Ishikawa (cell line): ENCODE measurements around the gene ATP6V1F.

Experiments
- CEBPB ChIP-seq: IDR thresholded peaks from 2 replicates; pipeline ENCODE4 v1.6.1; 2012
- CREB1 ChIP-seq: IDR thresholded peaks from 2 replicates; pipeline ENCODE4 v1.6.1; 2012; ENCODE audit warnings: low read depth
- EGR1 ChIP-seq: IDR thresholded peaks from 2 replicates; pipeline ENCODE4 v1.6.1; 2012
- EP300 ChIP-seq: IDR thresholded peaks from 2 replicates; pipeline ENCODE4 v1.6.1; 2012; ENCODE audit warnings: borderline replicate concordance
- FOXM1 ChIP-seq: IDR thresholded peaks from 2 replicates; pipeline ENCODE4 v1.6.1; 2012; ENCODE audit warnings: low read depth, borderline replicate concordance
- NFIC ChIP-seq: IDR thresholded peaks from 2 replicates; pipeline ENCODE4 v1.6.1; 2012
- RAD21 ChIP-seq: IDR thresholded peaks from 2 replicates; pipeline ENCODE4 v1.6.1; 2012; ENCODE audit warnings: low read depth
- TAF1 ChIP-seq: IDR thresholded peaks from 2 replicates; pipeline ENCODE4 v1.6.1; 2012; ENCODE audit warnings: low read depth, mild to moderate bottlenecking
- TCF12 ChIP-seq: IDR thresholded peaks from 2 replicates; pipeline ENCODE4 v1.6.1; 2012; ENCODE audit warnings: low read depth
- TEAD4 ChIP-seq: IDR thresholded peaks from 2 replicates; pipeline ENCODE4 v1.6.1; 2012
- YY1 ChIP-seq: IDR thresholded peaks from 2 replicates; pipeline ENCODE4 v1.6.1; 2012; ENCODE audit warnings: low read depth
- ZBTB7A ChIP-seq: IDR thresholded peaks from 2 replicates; pipeline ENCODE4 v1.6.1; 2012; ENCODE audit warnings: low read depth
- TF ChIP-seq, protein P1 (sequence below): IDR thresholded peaks from 2 replicates; pipeline ENCODE4 v1.6.1; 2012; ENCODE audit warnings: low read depth, mild to moderate bottlenecking
- TF ChIP-seq, protein P2 (sequence below): IDR thresholded peaks from 2 replicates; pipeline ENCODE4 v1.6.1; 2012
- TF ChIP-seq, protein P3 (sequence below): IDR thresholded peaks from 2 replicates; pipeline ENCODE4 v1.6.1; 2012

The ATP6V1F gene

DNA sequence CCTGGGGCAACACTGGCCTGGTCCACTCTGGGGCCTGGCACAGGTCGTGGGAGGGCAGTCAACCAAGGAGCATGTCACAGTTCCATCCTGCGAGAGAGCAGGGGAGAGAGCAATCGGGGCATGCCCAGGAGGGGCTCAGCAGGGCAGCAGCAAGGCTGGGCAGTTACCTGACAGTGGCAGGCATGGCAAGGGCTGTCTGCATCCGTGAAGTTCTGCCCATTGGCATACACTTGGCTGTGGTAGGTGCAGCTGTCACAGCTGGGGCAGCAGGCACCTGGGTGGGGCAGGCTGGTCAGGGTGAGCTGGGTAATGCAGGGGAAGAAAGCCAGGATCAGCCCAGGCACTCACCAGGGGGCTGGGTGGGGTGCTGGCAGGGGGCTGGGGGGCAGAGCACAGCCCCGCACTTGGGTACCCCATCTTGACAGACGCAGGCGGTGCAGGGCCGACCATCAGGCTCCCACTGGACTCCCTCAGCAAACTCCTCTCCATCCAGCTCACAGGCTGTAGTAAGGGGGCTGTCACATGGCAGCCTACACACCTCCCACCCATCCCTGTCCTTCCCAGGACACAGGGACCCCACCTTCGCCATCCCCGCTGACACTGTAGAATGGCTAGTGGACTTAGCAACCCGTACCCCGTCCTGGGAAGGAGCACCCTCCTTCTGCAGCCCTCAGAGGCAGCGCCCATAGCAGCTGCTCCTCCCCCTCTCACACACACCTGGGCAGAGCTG is 30.0 kb downstream of the ATP6V1F start:
- TF ChIP-seq YY1 (0 out of 2 replicates have a peak, but pooled peaks have one; percentile 32), RAD21 (peak; percentile 6; the same call in 1 of the 2 replicates), EGR1 (no peak), TAF1 (no peak), CEBPB (no peak)

DNA sequence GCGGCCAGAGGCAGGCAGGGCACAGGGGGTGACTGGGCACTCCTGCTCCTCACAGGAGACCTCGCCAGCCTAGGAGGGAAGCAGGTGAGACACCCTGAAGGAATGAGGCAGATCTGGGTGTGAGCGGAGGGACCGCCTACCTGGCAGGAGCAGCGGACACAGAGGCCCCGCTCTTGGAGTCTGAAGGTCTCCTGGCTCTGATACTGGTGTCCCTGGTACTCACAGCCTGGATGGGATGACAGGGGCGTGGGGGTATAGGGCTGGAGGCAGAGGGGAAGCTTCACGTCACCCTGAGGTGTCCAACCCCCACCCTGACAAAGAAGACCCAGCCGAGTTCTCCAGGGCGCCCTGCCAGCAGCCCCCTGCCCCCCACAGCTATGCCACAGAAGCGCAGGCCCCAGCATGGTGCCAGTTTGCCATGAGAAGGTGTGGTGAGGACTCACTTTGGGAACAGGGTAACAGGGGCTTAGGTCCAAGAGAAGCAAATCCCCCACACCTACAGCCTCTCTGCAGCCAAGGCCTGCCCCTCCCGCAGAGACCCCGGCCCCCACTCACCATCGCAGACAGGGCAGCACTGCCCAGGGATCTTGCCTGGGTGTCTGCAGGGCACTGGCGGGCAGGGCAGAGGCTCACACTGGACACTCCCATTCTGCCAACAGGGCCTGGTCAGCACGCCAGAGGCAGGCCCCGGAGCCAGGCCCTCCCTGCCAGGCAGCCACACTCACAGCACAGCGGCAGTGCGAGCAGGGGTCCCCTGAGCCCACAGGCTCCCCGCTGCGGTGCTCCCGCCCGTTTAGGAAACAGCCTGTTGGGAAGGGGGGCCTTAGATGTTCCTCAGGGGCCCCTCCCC is 30.8 kb downstream of the ATP6V1F start:
- TF ChIP-seq NFIC (peak; percentile 46; the same call in 1 of the 2 replicates), ZBTB7A (peak; percentile 57; the same call in 1 of the 2 replicates), TAF1 (no peak), RAD21 (no peak), TEAD4 (peak; percentile 56; the same call in 1 of the 2 replicates), EP300 (peak; percentile 47; the same call in 1 of the 2 replicates), YY1 (no peak), TCF12 (peak; percentile 80; the same call in 1 of the 2 replicates), FOXM1 (no peak), CREB1 (no peak)
- TF ChIP-seq, protein P1, sequence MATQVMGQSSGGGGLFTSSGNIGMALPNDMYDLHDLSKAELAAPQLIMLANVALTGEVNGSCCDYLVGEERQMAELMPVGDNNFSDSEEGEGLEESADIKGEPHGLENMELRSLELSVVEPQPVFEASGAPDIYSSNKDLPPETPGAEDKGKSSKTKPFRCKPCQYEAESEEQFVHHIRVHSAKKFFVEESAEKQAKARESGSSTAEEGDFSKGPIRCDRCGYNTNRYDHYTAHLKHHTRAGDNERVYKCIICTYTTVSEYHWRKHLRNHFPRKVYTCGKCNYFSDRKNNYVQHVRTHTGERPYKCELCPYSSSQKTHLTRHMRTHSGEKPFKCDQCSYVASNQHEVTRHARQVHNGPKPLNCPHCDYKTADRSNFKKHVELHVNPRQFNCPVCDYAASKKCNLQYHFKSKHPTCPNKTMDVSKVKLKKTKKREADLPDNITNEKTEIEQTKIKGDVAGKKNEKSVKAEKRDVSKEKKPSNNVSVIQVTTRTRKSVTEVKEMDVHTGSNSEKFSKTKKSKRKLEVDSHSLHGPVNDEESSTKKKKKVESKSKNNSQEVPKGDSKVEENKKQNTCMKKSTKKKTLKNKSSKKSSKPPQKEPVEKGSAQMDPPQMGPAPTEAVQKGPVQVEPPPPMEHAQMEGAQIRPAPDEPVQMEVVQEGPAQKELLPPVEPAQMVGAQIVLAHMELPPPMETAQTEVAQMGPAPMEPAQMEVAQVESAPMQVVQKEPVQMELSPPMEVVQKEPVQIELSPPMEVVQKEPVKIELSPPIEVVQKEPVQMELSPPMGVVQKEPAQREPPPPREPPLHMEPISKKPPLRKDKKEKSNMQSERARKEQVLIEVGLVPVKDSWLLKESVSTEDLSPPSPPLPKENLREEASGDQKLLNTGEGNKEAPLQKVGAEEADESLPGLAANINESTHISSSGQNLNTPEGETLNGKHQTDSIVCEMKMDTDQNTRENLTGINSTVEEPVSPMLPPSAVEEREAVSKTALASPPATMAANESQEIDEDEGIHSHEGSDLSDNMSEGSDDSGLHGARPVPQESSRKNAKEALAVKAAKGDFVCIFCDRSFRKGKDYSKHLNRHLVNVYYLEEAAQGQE, result no peak
- TF ChIP-seq, protein P2, sequence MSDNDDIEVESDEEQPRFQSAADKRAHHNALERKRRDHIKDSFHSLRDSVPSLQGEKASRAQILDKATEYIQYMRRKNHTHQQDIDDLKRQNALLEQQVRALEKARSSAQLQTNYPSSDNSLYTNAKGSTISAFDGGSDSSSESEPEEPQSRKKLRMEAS, result peak; percentile 76

DNA sequence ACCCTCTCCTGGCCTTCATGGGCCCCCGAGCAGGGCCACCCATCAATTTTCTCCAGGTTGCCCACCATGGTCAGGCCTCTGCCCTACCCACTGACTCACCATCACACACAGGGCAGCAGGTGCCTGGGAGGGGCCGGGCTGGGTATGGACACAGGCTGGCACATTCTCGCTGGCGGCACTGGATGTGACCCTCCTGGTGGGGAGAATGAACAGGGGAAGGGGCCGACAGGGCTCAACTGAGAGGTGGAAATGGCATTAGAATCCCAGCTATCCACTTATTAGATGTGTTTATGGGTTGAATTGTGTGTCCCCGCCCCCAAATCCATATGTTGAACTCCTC is 31.4 kb downstream of the ATP6V1F start:
- no peak for TF ChIP-seq EP300
- TF ChIP-seq, protein P3, sequence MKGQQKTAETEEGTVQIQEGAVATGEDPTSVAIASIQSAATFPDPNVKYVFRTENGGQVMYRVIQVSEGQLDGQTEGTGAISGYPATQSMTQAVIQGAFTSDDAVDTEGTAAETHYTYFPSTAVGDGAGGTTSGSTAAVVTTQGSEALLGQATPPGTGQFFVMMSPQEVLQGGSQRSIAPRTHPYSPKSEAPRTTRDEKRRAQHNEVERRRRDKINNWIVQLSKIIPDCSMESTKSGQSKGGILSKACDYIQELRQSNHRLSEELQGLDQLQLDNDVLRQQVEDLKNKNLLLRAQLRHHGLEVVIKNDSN, result no peak
- no peak for TF ChIP-seq YY1
- TF ChIP-seq FOXM1, result no peak
- no peak for TF ChIP-seq TCF12
- no peak for TF ChIP-seq NFIC
- no peak for TF ChIP-seq TAF1
- no peak for TF ChIP-seq CEBPB
- TF ChIP-seq, protein P1, result no peak
- no peak for TF ChIP-seq RAD21
- no peak for TF ChIP-seq TEAD4

DNA sequence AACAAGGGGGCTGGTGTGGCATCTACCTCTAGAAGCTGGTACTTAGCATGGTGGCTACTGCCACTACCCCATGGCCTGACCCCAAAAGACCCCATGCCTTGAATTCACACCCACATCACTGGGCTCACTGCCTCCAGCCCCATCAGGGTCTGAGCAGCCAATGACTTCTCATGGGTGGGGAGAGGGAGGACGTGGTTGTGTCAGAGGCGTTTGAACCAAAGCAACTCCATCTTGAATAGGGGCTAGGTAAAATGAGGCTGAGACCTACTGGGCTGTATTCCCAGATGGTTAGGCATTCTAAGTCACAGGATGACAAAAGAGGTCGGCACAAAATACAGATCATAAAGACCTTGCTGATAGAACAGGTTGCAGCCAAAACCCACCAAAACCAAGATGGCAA is 32.7 kb downstream of the ATP6V1F start:
- TF ChIP-seq TEAD4 (no peak), NFIC (no peak), FOXM1 (no peak), TAF1 (no peak), RAD21 (no peak)
- TF ChIP-seq, protein P3, result no peak

DNA sequence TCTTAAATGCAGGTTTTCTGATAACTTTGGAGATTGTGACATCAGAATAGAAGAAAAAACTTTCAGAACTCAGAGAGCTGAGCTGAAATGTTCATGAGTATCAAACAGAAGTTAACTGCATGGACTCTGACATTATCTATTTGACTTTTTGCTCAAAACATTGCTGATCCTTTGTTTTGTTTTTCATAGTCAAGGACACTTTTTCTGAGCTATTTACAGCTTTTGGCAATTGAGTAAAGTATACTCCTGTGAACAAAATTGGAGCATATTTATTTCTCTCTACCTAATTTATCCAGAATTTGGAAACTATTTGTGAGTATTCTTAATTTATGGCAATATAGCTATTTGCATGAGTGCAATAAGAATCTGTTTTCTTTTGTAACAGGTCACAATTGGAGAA is 36.7 kb downstream of the ATP6V1F start:
- TF ChIP-seq TEAD4, result no peak
- TF ChIP-seq EGR1, result no peak
- TF ChIP-seq FOXM1, result no peak
- TF ChIP-seq NFIC, result no peak
- no peak for TF ChIP-seq CEBPB
- TF ChIP-seq EP300, result no peak
- no peak for TF ChIP-seq ZBTB7A
- no peak for TF ChIP-seq TAF1

DNA sequence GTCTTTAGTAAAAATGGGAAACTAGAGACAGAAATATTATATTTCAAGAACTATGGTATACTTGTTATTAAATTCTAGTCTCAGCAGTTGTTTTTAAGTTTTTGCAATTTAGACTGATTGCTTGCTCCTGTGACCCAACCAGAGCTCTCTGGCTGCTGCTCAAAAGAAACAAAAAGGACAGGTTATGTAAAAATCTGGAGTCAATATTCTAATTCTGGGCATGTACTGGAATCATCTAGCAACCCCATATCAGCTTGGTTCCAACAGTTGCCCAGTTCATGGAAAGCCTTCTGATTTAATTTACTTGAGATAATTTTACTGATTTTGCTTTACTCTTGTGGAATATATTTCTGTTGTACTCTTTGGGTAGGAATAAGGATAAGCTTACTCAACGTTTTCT is 37.6 kb downstream of the ATP6V1F start:
- TF ChIP-seq CREB1 (no peak), NFIC (no peak), FOXM1 (no peak), TAF1 (no peak)
